GM18909 (cell line): ENCODE results near the gene GPR171.

Experiments
- ATAC-seq: cut with Tn5 transposase; IDR thresholded peaks from one replicate; pipeline ENCODE4 v1.9.1; 2021; ENCODE audit warnings: mild to moderate bottlenecking; ENCODE audit not compliant: unreplicated experiment, poor library complexity

GPR171 gene

GRCh38 chr3:151214459-151214858 lies 11.4 kb upstream of the GPR171 start:
- ATAC-seq, result no peak

GRCh38 chr3:151213881-151214280 lies 10.9 kb upstream of the GPR171 start:
- no peak for ATAC-seq

DNA sequence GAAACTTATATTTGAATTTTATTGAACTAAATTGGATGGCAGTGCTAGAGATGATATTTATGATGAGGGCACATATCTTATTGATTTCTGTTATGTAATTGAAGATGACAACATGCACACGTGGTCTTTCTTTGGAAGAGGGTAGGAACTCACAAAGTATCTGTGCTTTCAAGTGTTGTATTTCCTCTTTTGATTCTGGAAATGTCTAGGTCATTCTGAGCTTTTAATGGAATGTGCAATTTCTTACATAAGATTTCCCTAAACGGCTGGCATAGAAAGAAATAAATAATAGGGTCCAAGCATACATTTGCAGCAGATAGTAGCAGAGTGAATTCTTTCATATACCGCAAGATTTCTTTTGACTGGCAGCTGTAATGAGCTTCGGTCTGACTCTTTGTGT lies 10.1 kb upstream of the GPR171 start:
- no peak for ATAC-seq

- ATAC-seq, result peak; percentile 80
Observed at GRCh38 chr3:151210676-151211381, 7.8 kb upstream of the GPR171 start.

- ATAC-seq, result no peak
Observed at GRCh38 chr3:151209654-151210053, 6.6 kb upstream of the GPR171 start.

GRCh38 chr3:151206201-151206600 lies 3.2 kb upstream of the GPR171 start:
- no peak for ATAC-seq

- no peak for ATAC-seq
Observed at GRCh38 chr3:151205482-151205881, 2.5 kb upstream of the GPR171 start.

GRCh38 chr3:151204530-151205402 lies 1.8 kb upstream of the GPR171 start:
- no peak for ATAC-seq

- no peak for ATAC-seq
Observed at GRCh38 chr3:151201051-151201730, 1.8 kb downstream of the GPR171 start.

DNA sequence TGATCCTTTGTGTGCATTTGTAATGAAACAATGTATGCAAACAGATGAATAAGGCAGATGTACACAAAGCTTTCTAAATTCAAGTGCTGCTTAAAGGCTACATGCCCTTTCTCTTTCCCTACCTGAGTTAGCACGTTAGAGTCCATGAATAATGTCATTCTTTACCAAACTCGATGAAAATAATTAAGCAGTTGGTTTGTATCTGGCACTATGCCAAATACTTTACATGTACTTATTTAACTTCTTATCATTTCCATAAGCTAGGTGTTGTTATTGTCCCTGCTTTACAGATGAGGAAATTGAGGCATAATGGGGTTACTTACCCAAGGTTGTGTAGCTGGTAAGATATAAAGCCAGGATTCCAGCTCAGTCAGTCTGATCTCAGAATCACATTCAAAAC lies 2.4 kb downstream of the GPR171 start:
- no peak for ATAC-seq

DNA sequence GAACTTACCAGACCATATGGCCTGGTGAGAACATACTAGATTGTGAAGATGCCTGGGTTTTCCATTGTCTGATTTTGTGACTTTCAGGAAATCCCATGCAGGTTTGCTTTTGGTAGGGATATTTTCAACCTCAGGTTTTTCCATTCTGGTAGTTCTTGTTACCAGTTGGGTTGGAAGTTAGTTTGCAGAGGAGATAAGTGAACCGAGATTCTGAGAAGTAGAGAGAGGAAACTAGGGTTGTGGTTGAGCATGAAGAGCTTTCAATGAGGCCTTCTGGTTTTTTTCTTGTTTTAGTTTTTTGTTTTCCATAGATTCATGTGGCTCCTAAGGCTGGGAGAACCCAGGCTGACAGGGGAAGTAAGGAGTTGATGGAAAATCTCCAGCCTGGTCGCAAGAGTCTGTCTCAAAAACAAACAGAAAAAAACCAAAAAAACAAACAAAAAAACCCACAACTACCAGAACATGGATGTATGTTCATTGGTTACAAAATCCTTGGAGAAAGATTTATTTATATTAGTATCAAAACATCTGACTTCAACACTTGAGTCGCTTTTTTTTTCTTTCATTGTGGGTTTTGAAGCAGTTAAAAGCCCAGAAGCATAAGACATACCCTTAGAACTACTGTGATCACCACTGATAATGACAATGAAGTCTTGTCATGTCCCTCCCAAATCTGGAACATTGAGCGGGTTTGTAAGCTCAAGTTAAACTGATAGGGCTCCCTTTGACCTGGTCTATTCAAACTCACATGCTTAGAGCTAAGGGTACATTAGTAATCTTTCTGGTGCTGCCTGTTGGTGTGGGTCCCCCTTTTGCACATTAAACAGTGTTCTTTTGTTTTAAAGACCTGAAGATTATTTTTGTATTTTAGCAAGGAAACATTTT lies 3.2 kb downstream of the GPR171 start:
- ATAC-seq, result no peak

- ATAC-seq, result no peak
Observed at GRCh38 chr3:151198849-151199248, 4.2 kb downstream of the GPR171 start.

DNA sequence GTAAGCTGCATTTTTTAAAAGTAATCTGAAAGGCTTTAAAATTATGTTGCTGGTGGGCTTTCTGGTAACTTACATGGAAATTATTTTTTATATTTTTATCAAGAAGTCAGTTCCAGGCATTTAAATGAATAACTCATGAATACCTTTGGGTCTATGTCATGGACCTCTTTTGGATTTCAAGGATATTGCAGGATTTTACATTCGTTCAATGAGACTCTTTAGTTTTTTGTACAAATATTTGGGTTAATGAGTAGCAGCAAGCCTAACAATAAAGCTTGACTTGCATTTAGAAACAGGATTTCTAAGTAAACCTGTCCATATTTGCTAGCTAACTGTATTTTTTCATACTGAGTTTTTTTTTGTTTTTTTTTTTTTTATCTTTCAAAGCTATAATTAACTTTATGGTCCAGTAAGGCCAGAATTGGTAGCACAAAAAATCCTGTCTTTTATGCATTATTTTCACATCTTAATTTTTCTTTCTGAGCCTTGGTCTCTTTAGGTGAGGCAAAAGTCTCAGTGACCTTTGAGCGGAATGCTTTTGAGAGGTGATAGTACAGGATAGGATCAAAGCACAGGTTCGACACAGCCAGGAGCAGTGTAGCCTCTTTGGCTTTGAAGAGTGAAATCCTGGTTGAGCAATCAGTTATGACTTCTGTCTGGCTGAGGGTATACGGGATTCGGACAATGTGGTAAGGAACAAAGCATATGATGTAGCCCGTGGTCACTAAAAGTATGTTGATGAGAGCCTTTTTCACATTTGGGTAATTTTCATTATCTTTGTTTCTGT lies 4.8 kb downstream of the GPR171 start:
- ATAC-seq, result no peak

GRCh38 chr3:151197228-151197627 lies 5.8 kb downstream of the GPR171 start:
- no peak for ATAC-seq

- ATAC-seq, result no peak
Observed at GRCh38 chr3:151196434-151196833, 6.6 kb downstream of the GPR171 start.

DNA sequence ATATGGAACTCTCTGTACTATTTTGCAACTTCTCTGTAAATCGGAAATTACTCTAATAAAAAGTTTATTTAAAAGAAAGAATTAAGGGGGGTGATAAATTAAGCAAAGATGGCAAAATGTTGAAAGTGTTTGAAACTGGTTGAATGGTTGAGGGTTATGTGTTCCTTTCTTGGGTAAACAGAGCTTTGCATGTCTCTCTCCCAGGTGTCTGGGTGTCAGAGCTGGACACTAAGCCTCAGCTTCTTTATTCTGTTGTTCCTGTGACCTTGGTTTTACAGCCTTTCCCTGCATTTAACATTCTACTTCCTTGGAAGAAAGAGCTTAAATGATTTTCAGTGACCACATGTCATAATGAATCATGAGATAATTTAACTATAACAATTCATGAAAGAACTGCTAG lies 7.2 kb downstream of the GPR171 start:
- no peak for ATAC-seq

GRCh38 chr3:151192545-151192944 lies 10.5 kb downstream of the GPR171 start:
- no peak for ATAC-seq

GRCh38 chr3:151191095-151191494 lies 11.9 kb downstream of the GPR171 start:
- ATAC-seq, result no peak

GRCh38 chr3:151183265-151183671 lies 19.7 kb downstream of the GPR171 start:
- ATAC-seq, result no peak
